Right lobe of liver (tissue), 4 donors: ENCODE results near the gene FAM171A2.

Experiments
- POLR2A ChIP-seq: fragments of 450-650 bp; IDR thresholded peaks from one replicate; pipeline ENCODE4 v1.6.1; 2017; ENCODE audit warnings: antibody characterized with exemption, mild to moderate bottlenecking
- TF ChIP-seq, protein P1 (sequence below), 4 donors: fragments of 200-600 bp in 3 of 4; fragments of 450-650 bp in 1 of 4; IDR thresholded peaks; one replicate each; pipeline versions ENCODE4 v1.5.1 to v1.8.0; 2016 to 2022; ENCODE audit warnings: antibody characterized with exemption in 4 of 4, mild to moderate bottlenecking in 2 of 4
- donor health status: DM: no; HTN: no; CAD: no.
- donor health status: DM: no; HTN: no; CAD: no.
- donor health status: DM: no; HTN: yes; CAD: no.

- TF ChIP-seq, protein P1, sequence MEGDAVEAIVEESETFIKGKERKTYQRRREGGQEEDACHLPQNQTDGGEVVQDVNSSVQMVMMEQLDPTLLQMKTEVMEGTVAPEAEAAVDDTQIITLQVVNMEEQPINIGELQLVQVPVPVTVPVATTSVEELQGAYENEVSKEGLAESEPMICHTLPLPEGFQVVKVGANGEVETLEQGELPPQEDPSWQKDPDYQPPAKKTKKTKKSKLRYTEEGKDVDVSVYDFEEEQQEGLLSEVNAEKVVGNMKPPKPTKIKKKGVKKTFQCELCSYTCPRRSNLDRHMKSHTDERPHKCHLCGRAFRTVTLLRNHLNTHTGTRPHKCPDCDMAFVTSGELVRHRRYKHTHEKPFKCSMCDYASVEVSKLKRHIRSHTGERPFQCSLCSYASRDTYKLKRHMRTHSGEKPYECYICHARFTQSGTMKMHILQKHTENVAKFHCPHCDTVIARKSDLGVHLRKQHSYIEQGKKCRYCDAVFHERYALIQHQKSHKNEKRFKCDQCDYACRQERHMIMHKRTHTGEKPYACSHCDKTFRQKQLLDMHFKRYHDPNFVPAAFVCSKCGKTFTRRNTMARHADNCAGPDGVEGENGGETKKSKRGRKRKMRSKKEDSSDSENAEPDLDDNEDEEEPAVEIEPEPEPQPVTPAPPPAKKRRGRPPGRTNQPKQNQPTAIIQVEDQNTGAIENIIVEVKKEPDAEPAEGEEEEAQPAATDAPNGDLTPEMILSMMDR (IDR thresholded peaks at IDR 0.05), result no peak
- TF ChIP-seq POLR2A, result no peak
Observed at GRCh38 chr17:44334315-44334714, 29.3 kb downstream of the FAM171A2 start.
